GM10248 (cell line): ENCODE measurements around the gene DMRTB1.

Experiments used
- CTCF ChIA-PET: fragments of 300-600 bp; sonication (Branson Sonifier 250); formaldehyde crosslinking; extraction: SDS; loops from one replicate; lab custom pipeline; 2021; ENCODE audit warnings: antibody characterized with exemption; lab: Yijun Ruan, JAX
- POLR2A ChIA-PET: fragments of 350-650 bp; sonication (Branson Sonifier 250); formaldehyde crosslinking; extraction: SDS; loops from one replicate; lab custom pipeline; 2020; ENCODE audit warnings: antibody characterized with exemption; lab: Yijun Ruan, JAX
- DNase-seq: peaks from one replicate; pipeline ENCODE4 v3.0.0; 2012; ENCODE audit errors: extremely low spot score
- CTCF ChIP-seq: IDR thresholded peaks from 2 replicates; pipeline ENCODE4 v1.5.1; 2012; ENCODE audit warnings: mild to moderate bottlenecking, low read depth; ENCODE audit errors: extremely low read depth, missing control alignments, control extremely low read depth

Gene DMRTB1

GRCh38 chr1:53455364-53455991 is 3.7 kb upstream of the DMRTB1 start:
- no peak for DNase-seq
- ChIA-PET CTCF (interaction anchor here (3.2 kb wide), 1 partner anchor 11 kb away, joined by 9 read pairs; no protein-coding TSS in a partner anchor), POLR2A (no interaction called here)
- TF ChIP-seq CTCF: no peak

GRCh38 chr1:53458634-53459033 is 565 bp upstream of the DMRTB1 start:
- DNase-seq: no peak
- POLR2A ChIA-PET: no interaction called here
- TF ChIP-seq CTCF: no peak
- CTCF ChIA-PET: interaction anchor here (3.2 kb wide), 1 partner anchor 14 kb away, joined by 9 read pairs; no protein-coding TSS in a partner anchor

GRCh38 chr1:53460211-53460634 is 1.0 kb downstream of the DMRTB1 start:
- POLR2A ChIA-PET: no interaction called here
- CTCF ChIA-PET: interaction anchor here (0.9 kb wide), 1 partner anchor 9 kb away, joined by 3 read pairs; no protein-coding TSS in a partner anchor
- no peak for TF ChIP-seq CTCF
- no peak for DNase-seq

- TF ChIP-seq CTCF: no peak
- DNase-seq: peak; percentile 12
- POLR2A ChIA-PET: no interaction called here
- CTCF ChIA-PET: interaction anchor here (0.9 kb wide), 1 partner anchor 9 kb away, joined by 3 read pairs; no protein-coding TSS in a partner anchor
Observed at GRCh38 chr1:53460666-53461322, 1.6 kb downstream of the DMRTB1 start.

- ChIA-PET CTCF (interaction anchor here (0.9 kb wide), 1 partner anchor 11 kb away, joined by 4 read pairs; no protein-coding TSS in a partner anchor), POLR2A (no interaction called here)
- TF ChIP-seq CTCF: no peak
- no peak for DNase-seq
Observed at GRCh38 chr1:53461323-53462044, 2.3 kb downstream of the DMRTB1 start.

- no peak for DNase-seq
- POLR2A ChIA-PET: no interaction called here
- CTCF ChIA-PET: interaction anchor here (0.9 kb wide), 1 partner anchor 12 kb away, joined by 4 read pairs; no protein-coding TSS in a partner anchor
- no peak for TF ChIP-seq CTCF
Observed at GRCh38 chr1:53462193-53462592, 3.0 kb downstream of the DMRTB1 start.
